A204.1 (cell line): ENCODE data around the gene SUSD2.
"Not testable (repeated sequence)": the region's sequence is repeated elsewhere in the genome, so short reads cannot be mapped to it uniquely, and the experiment has no call there.

Experiments used
- FAIRE-seq: peaks from 2 replicates; lab custom pipeline; 2012; peaks lifted over from hg19 to GRCh38; lab: Jason Lieb, UNC

The SUSD2 gene

DNA sequence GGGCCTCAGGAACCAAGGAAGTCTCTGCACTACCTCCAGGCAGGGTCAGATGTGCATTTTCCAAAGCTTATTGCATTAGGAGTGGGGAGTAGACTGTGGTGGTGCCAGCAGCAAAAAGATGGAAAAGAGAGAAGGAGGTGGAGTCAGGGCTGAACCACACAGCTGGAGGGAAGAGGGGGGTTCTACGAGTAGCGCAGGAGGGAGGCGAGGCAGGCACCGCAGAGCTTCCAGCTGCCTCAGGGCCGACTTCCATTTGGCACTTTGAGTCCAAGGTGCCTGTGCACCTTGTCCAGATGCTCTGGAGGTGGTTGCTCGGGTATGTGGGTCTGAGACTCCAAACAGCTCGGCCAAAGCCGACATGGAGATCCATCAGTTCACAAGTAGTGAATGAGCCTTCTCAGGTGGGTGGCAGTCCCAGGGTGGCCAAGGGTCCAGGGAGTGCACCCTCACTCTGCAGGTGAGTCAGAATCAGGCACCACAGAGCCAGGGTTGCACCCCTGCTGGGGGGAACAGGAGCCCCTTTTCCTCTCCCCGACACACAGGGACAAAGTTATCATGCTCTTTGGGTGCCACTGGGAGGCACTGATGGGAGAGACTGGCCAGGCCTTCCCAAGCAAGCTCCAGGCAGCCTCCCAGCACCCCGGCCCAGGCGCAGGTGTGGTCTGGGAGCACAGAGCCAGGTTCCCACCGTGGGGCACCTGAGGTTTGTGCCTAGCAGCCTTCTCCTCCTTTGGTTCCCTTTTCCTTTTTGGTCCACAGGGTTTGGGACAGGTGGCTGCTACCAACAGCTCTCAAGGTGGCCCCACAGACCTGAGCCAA lies 33.4 kb downstream of the SUSD2 start:
- FAIRE-seq: no peak

DNA sequence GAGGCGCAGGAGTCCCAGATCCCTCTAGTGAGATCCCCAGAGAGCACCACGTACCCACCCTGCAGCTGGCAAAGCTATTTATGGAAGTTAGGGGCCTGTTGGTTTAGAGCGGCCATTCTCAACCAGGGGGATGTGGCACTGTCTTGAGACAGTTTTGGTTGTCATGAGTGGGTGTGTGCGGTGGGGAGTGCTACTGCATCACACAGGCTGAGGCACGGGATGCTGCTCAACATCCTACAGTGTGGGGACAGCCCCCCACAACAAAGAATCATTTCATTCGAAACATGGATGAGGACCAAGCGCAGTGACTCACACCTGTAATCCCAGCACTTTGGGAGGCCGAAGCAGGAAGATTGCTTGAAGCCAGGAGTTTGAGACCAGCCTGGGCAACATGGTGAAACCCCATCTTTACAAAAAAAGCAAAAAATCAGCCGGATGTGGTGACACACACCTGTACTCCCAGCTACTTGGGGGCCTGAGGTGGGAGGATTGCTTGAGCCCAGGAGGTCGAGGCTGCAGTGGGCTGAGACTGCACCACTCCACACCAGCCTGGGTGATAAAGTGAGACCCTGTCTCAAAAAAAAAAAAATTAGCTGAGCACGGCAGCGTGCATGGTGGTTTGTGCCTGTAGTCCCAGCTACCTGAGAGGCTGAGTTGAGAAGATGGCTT lies 35.4 kb downstream of the SUSD2 start:
- FAIRE-seq: no peak

DNA sequence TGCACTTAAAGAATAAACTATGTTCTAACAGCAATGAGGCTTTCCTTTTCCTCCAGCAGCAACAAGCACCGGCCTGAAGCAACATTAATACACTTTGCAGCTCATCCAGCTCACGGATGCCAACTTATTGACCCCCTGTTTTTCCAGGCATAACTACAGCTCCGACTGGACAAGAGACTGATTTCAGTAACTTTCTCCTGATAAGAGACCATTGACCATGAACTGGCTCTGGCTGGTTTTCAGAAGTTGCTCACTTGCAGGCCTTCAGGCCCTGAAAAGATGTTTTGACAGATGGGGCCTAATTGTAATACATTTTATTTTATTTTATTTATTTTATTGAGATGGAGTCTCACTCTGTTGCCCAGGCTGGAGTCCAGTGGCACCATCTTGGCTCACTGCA lies 36.1 kb downstream of the SUSD2 start:
- FAIRE-seq: no peak

- no peak for FAIRE-seq
These were observed 38.5 kb downstream of the SUSD2 start for GRCh38 chr22:24219750-24220149.

- no peak for FAIRE-seq
These were observed 43.2 kb downstream of the SUSD2 start for GRCh38 chr22:24224468-24224867.

GRCh38 chr22:24225044-24225601 lies 43.8 kb downstream of the SUSD2 start:
- no peak for FAIRE-seq

GRCh38 chr22:24225951-24226350 lies 44.7 kb downstream of the SUSD2 start:
- no peak for FAIRE-seq

GRCh38 chr22:24230911-24231656 lies 49.8 kb downstream of the SUSD2 start:
- FAIRE-seq: no peak

GRCh38 chr22:24231706-24232105 lies 50.4 kb downstream of the SUSD2 start:
- FAIRE-seq: no peak

DNA sequence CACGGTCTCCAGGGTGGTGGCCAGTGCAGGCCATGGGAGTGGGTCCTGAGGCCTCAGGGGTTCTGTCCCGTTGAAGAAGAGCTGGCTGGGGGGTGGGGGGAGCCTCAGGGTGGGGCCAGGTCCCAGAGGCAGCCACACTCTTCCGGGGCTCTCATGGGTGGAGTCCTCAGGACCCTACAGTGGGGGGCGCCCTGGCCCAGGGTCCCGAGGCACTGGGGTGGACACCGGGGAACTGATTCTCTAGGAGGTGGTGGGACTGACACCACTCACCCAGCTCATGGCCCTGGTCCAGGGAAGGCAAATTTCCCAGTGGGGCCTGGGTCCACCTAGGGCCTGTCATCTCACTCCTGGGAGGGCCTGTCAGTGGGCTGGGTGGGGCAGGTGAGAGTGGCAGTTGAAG lies 50.8 kb downstream of the SUSD2 start:
- FAIRE-seq: no peak

DNA sequence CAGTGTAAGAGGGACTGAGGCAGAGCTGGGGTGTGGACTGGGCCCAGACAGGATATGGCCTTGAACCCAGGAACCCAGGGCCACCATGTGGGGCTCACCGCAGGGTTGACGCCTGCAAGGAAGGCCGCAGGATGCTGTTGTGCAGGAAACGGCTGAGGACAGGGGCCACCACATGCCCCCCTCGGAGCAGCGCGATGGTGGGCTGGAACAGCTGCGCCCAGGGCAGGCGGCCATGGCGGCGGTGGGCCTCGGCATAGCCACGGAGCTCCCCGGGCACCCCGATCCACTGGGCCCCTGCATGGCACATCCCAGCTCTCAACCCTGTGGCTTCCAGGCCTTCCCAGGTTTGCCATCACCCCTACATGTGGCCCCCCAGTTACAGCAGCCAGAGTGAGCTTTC lies 51.4 kb downstream of the SUSD2 start:
- no peak for FAIRE-seq

GRCh38 chr22:24233235-24233634 lies 51.9 kb downstream of the SUSD2 start:
- no peak for FAIRE-seq

DNA sequence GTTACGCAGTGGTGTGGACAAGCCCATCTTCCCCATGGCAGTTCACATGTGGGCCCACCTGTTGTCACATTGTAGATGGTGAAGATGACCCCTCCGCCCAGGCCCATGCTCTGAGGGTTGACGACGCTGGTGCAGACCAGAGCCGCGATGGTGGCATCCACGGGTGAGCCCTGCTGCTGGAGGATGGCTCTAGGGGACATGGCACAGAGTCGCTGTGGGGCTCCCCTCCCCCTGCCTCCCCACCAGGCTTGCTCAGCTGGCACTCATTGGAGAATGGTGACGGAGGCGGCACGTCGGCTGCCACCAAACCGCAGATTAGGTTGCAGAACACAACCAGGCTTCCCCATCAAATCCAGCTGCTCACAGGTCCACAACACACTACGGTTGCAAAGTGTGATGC lies 52.5 kb downstream of the SUSD2 start:
- no peak for FAIRE-seq

DNA sequence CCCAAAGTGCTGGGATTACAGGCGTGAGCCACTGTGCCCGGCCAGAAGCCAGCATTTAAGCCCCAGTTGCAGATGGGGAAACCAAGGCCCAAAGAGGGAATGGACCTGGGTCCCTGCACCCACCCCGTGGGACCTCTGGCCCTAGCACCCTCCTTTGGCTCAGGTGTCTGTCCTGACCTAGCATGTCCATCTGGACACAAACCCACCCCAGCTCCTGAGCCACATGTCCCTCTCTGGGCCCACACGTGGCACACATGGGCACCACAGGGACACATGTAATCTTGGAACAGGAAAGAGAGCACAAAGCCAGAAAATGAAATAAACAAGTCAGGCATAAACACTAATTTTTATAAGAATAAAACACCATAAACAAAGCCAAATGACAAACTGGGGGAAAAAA lies 54.0 kb downstream of the SUSD2 start:
- no peak for FAIRE-seq

DNA sequence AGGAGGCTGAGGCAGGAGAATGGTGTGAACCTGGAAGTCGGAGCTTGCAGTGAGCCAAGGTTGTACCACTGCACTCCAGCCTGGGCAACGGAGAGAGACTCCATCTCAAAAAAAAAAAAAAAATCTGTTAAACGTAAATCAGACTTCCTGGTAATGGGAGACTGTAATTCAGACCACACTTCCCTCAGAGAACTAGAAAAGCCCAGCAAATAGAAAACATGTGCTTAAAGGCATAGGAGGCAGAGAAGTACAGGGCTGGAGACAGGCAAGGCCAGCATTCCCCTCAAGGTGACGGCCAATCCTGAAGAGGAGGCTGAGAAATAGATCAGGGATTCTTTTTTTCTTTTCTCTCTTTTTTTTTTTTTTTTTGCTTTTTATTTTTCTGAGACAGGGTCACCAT lies 55.4 kb downstream of the SUSD2 start:
- FAIRE-seq: no peak

GRCh38 chr22:24238101-24238694 lies 56.9 kb downstream of the SUSD2 start:
- not testable (repeated sequence) for FAIRE-seq
